Tibial nerve (tissue), 4 donors: ENCODE measurements around the gene PRRC2B. TPM values are rescaled to one million over a fixed set of nuclear protein-coding genes. Genes with fewer than 3 reads are reported as not detected.
"Not testable (repeated sequence)": the region's sequence is repeated elsewhere in the genome, so short reads cannot be mapped to it uniquely, and the experiment has no call there.

ENCODE experiments used
- DNase-seq, 2 donors: peaks; one replicate each; pipeline ENCODE4 v3.0.0-alpha.2; 2019; ENCODE audit warnings: low spot score in 2 of 2
- H3K27ac ChIP-seq, 4 donors: fragments of 200-600 bp; sonication (generic) in 3 of 4; one replicate each; pipeline ENCODE4 v1.5.1; 2017 to 2019; ENCODE audit warnings: mild to moderate bottlenecking in 1 of 4
- H3K27me3 ChIP-seq, 2 donors: fragments of 200-600 bp; sonication (generic) in 1 of 2; one replicate each; pipeline versions ENCODE4 v1.5.1 to v1.6.0; 2017 to 2019
- H3K36me3 ChIP-seq, 3 donors: fragments of 200-600 bp; sonication (generic); one replicate each; pipeline ENCODE4 v1.5.1; 2018 to 2019
- H3K4me1 ChIP-seq, 4 donors: fragments of 200-600 bp; sonication (generic) in 3 of 4; one replicate each; pipeline ENCODE4 v1.5.1; 2017 to 2019
- H3K4me3 ChIP-seq, 4 donors: fragments of 200-600 bp; sonication (generic) in 3 of 4; one replicate each; pipeline ENCODE4 v1.5.1; 2017 to 2019; ENCODE audit warnings: mild to moderate bottlenecking in 1 of 4, moderate library complexity in 1 of 4
- H3K9me3 ChIP-seq, 4 donors: fragments of 200-600 bp; sonication (generic) in 3 of 4; one replicate each; pipeline ENCODE4 v1.5.1; 2017 to 2019
- CTCF ChIP-seq, 5 experiments: fragments of 200-600 bp in 3 of 5; fragments of 450-650 bp in 2 of 5; sonication (generic) in 3 of 5; IDR thresholded peaks; one replicate each; pipeline ENCODE4 v1.5.1; 2016 to 2019; ENCODE audit warnings: antibody characterized with exemption in 5 of 5, mild to moderate bottlenecking in 3 of 5, moderate library complexity in 2 of 5
- EP300 ChIP-seq, 2 donors: sonication (generic); formaldehyde crosslinking; IDR thresholded peaks; one replicate each; pipeline ENCODE4 v1.6.1; 2017; ENCODE audit warnings: antibody characterized with exemption in 2 of 2, mild to moderate bottlenecking in 1 of 2
- POLR2A ChIP-seq, 2 donors: fragments of 450-650 bp; IDR thresholded peaks; one replicate each; pipeline ENCODE4 v1.6.1; 2017; ENCODE audit warnings: antibody characterized with exemption in 2 of 2, mild to moderate bottlenecking in 2 of 2, moderate library complexity in 2 of 2
- WGBS, 2 donors: methylation state at CpG; one replicate each; pipeline ENCODE4 v1.1.5; 2018; 5-methylcytosine and 5-hydroxymethylcytosine counted together
- small RNA-seq: library from RNA; depleted of rRNA; stranded (forward); fragments of <200 nt; gene quantifications from one replicate; pipeline ENCODE3, GENCODE V24; 2016
- total RNA-seq, 4 donors: library from RNA; depleted of rRNA; stranded (reverse); fragments of >200 nt; gene quantifications; one replicate each; pipeline ENCODE4 v1.1.0, GENCODE V29; 2016

The PRRC2B gene
- total RNA-seq, 4 donors from 2014 or later, result 94.8 to 236 (median 174) TPM

- no peaks in the 10 kb centered on the region for H3K36me3 ChIP-seq
- DNase-seq, result no peak
- H3K9me3 ChIP-seq, result peaks cover 0 to 36% (median 8%) of the 10 kb centered on the region in 4 donors
- peaks cover 0 to 19% (median 6%) of the 10 kb centered on the region in 4 donors for H3K4me1 ChIP-seq
- H3K27me3 ChIP-seq, result peaks cover 0 to 65% of the 10 kb centered on the region in 2 donors
- TF ChIP-seq CTCF (IDR thresholded peaks at IDR 0.05) (no peak), EP300 (IDR thresholded peaks at IDR 0.05) (no peak), POLR2A (IDR thresholded peaks at IDR 0.05) (no peak)
- peak overlapping the region in 2 of 4 donors; percentile 18 to 27 for H3K4me3 ChIP-seq
- 4% methylated on average over 36 to 38 of the region's 49 CpGs for WGBS, 2 donors
- H3K27ac ChIP-seq, result no peak overlapping the region
These were observed 152.6 kb downstream of the PRRC2B start for GRCh38 chr9:131546336-131547084.

DNA sequence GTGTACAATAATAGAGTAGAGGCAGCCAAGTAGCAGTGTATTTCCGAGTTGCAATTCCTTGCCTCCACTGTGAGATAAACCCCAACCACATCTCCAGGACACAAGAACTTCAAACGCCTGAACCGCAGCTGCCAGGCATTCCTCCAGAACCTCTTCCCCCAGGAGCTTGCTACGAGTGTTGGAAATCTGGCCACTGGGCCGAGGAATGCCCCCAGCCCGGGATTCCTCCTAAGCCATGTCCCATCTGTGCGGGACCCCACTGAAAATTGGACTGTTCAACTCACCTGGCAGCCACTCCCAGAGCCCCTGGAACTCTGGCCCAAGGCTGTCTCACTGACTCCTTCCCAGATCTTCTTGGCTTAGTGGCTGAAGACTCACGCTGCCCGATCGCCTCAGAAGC lies 155.3 kb downstream of the PRRC2B start:
- H3K27me3 ChIP-seq, result peaks cover 0 to 88% of the 10 kb centered on the region in 2 donors
- DNase-seq, result not testable (repeated sequence)

More for the DNA sequence above, 155.3 kb downstream of the PRRC2B start:
- H3K27ac ChIP-seq, H3K4me3 ChIP-seq, H3K36me3 ChIP-seq: not testable (repeated sequence)
- 82 to 90% methylated on average over 10 of the region's 10 CpGs for WGBS, 2 donors
- Histone ChIP-seq H3K9me3 (peaks cover 0 to 13% (median 0%) of the 10 kb centered on the region in 4 donors), H3K4me1 (peaks cover 0 to 19% (median 6%) of the 10 kb centered on the region in 4 donors)

Small RNA genes within 50 kb of the gene (small RNA-seq; reads per million reads assigned to genes)
- not detected for gene SNORD62A
- not detected for gene SNORD62B

Other genes starting within 250 kb of the PRRC2B start
- 1 to 10 TPM; 2.5 to 4.8 (median 4.2) TPM for gene FAM78A, start 117.6 kb upstream of the PRRC2B start, total RNA-seq
- 10 to 100 TPM; 14.4 to 24.6 (median 21.5) TPM for gene PLPP7, start 104.4 kb upstream of the PRRC2B start, total RNA-seq
- gene POMT1, start 108.8 kb downstream of the PRRC2B start, total RNA-seq, result 10 to 100 TPM; 33.3 to 45.9 (median 38.0) TPM
- gene UCK1, start 137.2 kb downstream of the PRRC2B start, total RNA-seq, result 10 to 100 TPM; 32.7 to 45.7 (median 41.8) TPM
- not detected for gene PRRT1B, start 151.4 kb downstream of the PRRC2B start, total RNA-seq